Head of caudate nucleus (tissue), 42 donors: Measurements from ENCODE around the gene HECW1.
A peak's percentile ranks its signal among the peaks of the same experiment; 100 is the strongest.
"Not testable (repeated sequence)": the region's sequence is repeated elsewhere in the genome, so short reads cannot be mapped to it uniquely, and the experiment has no call there.

Source experiments
- DNase-seq, 42 donors: peaks; one replicate each; pipeline versions ENCODE4 v3.0.0 to v3.0.0-alpha.2; 2020 to 2021; ENCODE audit warnings: mixed read lengths in 7 of 42
- intact Hi-C: fragments of 100-400 bp; cut with DNase I; formaldehyde crosslinking; loops from one replicate; pipeline ENCODE4 v1.15.0; 2022

HECW1 gene

GRCh38 chr7:43112459-43112940 is at the start of gene HECW1:
HECW1 (plus strand) TSS chr7:43112647; CDS start chr7:43243906, 131,259 bp downstream.
- intact Hi-C loops, result loop anchor here (10.0 kb wide), 1 partner anchor 168 kb away; no protein-coding TSS in a partner anchor
- DNase-seq, result peak; percentile 30 to 89 (median 65)

GRCh38 chr7:43071604-43072003 is 40.8 kb upstream of the HECW1 start:
- intact Hi-C loops, result no loop called here
- no peak for DNase-seq

DNA sequence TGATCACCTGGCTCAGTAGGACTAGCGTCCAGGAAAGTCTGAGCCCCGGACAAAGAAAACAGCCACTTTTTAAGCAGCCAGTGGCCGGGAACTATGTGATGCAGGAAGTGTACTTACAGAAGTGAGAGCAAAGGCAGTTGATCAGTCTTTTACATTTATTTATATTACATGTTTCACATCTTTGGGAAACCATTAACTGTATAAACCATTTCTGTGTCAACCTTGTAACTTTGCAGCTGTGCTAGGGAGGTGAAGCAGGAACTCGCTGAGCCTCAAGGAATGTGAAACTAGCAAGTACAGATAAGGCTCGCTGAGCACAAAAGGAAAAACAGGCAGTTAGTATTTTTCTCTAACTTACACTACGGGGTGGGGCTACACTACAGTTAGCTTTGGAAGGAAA is 39.9 kb upstream of the HECW1 start:
- no peak for DNase-seq
- intact Hi-C loops, result no loop called here

DNA sequence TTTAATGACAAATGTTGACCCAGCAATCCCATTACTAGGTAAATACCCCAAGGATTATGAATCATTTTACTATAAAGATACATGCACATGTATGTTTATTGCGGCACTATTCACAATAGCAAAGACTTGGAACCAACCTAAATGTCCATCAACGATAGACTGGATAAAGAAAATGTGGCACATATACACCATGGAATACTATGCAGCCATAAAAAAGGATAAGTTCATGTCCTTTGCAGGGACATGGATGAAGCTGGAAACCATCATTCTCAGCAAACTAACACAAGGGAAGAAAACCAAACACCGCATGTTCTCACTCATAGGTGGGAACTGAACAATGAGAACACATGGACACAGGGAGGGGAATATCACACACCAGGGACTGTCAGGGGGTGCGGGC is 38.6 kb upstream of the HECW1 start:
- DNase-seq, intact Hi-C loops: not testable (repeated sequence)

GRCh38 chr7:43076189-43076605 is 36.2 kb upstream of the HECW1 start:
- no peak for DNase-seq
- intact Hi-C loops, result no loop called here

DNA sequence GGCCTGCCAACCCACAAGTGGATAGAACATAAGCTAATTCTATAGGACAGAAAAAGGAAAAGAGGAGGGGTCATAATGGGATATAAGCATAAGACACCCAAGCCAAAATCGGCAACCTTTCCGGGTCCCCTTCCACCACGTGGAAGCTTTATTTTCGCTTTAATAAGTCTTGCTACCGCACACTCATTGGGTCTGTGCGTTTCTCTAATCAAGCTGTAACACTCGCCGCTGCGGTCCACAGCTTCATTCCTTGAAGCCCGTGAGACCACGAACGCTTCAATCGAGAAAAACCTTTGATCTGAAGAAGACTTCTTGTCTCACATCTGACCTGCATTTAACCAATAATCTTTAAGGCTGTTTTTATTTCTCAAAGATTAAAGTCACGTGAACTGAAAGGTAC is 35.8 kb upstream of the HECW1 start:
- no peak for DNase-seq
- intact Hi-C loops, result no loop called here

DNA sequence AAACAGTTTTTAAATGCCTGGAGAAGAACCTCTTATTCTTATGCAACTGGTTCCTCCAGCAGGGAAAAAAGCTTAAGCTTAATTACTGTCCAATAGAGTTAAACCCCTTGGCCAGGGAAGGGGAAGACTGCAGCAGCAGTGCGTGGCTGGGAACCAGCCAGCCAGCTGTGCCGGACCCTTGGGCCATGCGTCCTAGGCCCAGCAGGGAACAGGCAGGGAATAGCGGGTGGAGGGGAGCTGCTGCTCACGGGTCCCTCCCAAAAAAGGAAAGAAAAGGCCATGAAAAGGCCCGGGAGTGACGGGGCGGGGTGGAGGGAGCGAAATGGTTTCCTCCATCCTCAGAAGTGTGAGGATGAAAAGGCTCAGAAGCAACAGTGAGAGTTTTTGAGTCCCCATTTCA is 35.2 kb upstream of the HECW1 start:
- intact Hi-C loops, result no loop called here
- no peak for DNase-seq

DNA sequence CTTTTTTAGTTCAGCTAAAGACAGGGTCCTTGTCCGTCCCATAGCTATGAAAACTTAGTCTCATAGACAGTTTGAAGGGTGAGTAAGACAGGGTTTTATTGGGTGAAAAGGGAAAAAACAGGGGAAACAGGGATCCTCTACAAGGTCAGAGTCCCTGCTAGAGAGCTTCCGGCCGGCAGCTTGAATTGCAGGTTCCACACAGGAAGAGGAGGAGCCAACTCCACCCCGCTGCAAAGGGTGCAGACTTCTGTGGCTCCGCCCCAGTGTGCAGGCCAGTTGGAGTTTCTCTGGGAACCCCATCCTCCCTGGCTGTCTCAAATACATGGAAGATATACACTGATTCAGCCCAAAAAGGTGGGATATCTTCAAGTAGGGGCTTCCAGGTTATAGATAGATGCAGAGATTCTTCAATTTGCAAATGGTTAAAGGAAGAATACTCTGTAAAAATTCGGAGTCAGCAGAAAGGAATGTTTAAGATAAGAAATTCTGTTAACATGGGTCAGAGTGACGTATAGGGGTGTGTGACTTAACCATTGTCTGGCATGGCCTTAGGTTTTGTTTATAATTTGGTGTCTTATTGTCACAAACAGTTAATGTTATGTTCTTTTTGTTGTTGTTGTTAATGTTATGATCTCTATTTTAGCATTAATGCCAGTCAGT is 34.6 kb upstream of the HECW1 start:
- intact Hi-C loops, result no loop called here
- DNase-seq, result no peak

DNA sequence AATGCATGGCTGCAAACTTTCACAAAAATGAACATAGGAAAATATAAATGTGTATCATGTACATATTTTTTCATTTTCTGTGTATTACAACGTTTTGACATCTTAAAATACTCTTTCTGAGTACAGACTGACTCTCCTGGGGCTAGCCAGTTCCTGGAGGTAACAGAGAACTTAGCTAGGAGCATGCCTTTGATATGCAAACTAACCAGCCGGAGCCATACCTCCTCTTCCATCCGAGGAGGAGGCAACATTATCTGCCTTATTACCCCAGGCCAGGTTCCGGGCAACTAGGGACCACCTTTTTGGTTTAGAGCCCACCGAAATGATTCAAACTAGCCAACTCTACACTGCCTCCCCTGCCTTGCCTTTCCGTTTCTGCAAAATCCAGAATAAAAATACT is 33.7 kb upstream of the HECW1 start:
- intact Hi-C loops, result no loop called here
- DNase-seq, result no peak

DNA sequence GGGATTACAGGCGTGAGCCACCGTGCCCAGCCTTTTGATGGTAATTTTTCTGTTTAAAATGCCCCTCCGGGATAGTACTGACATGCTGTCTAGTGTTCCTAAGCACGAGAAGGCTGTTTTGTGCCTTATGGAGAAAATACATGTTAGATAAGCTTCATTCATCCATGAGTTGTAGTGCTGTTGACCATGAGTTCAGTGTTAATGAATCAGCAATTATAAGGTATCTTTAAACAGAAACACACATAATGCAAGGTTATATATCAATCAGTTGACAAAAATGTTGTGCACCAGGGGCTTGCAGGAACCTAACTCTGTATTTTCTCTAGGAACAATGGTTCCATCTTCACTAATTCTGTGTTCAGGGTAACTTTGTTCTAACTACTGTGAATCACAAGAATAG is 30.8 kb upstream of the HECW1 start:
- no peak for DNase-seq
- intact Hi-C loops, result no loop called here

DNA sequence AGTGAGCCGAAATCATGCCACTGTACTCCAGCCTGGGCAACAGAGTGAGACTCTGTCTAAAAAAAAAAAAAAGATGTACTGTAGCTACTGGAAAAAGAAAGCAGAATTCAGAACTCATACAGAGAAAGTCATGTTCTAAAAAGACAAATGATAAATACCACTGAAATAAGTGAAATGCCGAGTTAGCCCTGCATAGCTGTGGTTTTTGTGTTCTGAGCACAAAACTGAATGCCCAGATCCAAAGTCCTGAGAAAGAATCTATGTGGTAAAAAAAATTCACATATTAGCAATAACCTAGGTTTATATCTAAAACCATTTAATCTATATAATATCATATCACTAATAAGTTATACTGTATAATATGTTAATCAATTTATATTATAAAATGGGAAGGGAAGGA is 29.3 kb upstream of the HECW1 start:
- intact Hi-C loops, result no loop called here
- no peak for DNase-seq

DNA sequence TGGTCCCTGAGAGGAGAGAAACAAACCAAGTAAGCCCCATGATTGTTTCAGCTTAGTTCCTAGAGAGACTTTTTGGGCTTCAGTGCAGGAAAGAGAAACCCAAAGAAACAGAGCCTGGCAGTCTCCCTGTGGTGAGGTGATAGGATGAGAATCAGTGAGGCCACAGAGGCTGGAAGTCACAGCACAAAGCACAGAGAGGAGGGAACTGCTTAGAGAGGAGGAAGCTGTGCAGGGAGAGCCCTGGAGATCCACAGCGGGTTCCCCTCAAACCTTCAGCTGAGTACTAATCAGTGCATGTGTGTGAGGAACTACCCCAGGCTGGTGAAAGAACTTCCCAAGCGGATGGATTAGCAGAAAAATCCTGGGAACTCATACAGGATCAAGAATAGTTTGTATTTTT is 27.4 kb upstream of the HECW1 start:
- intact Hi-C loops, result no loop called here
- DNase-seq, result no peak

GRCh38 chr7:43085992-43086391 is 26.5 kb upstream of the HECW1 start:
- no peak for DNase-seq

GRCh38 chr7:43092819-43093218 is 19.6 kb upstream of the HECW1 start:
- no peak for DNase-seq
- intact Hi-C loops, result no loop called here

More at GRCh38 chr7:43085992-43086391, 26.5 kb upstream of the HECW1 start:
- intact Hi-C loops, result no loop called here

- no peak for DNase-seq
- intact Hi-C loops, result no loop called here
These were observed 15.6 kb upstream of the HECW1 start for GRCh38 chr7:43096875-43097274.

- intact Hi-C loops, result no loop called here
- DNase-seq, result no peak
These were observed 12.7 kb upstream of the HECW1 start for GRCh38 chr7:43099750-43100149.

- DNase-seq, result no peak
- intact Hi-C loops, result no loop called here
These were observed 7.5 kb upstream of the HECW1 start for GRCh38 chr7:43104874-43105520.

- intact Hi-C loops, result no loop called here
- DNase-seq, result no peak
These were observed 6.8 kb upstream of the HECW1 start for GRCh38 chr7:43105521-43106120.

DNA sequence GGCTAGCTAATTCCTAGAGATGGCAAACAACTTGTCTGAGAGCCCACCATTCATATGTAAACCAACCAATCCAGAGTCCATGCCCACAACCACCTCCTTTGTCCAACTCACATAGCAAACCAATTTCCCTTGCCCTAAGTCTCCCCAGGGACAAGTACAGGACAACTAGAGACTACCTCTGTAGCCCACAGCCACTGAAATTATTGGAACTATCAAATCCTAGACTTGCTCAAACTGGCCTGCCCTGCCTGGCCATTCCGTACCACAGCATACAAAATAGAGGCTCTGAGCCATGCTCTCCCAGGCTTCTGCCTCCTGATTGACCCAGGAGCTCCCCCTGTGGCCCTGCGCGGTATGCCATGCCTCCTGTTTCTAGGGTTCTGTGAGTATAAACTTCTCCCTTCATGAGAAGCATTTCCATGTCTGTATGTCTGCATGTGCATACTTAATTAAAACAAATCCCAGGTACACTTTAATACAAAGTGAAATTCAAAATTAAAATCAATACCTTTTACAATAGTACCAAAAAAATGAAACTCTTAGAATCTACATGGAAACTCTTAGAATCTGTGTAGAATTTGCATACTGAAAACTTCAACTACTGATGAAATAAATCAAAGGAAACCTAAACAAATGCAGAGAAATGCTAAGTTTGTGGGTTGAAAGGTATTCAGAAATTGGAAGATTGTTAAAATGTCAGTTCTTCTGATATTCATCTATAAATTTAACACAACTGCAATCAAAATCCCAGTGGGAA is 4.0 kb upstream of the HECW1 start:
- DNase-seq, result peak; percentile 26 to 88 (median 72)
- intact Hi-C loops, result no loop called here
